ENCODE measurements around the gene ZNF862.

The ZNF862 gene

DNA sequence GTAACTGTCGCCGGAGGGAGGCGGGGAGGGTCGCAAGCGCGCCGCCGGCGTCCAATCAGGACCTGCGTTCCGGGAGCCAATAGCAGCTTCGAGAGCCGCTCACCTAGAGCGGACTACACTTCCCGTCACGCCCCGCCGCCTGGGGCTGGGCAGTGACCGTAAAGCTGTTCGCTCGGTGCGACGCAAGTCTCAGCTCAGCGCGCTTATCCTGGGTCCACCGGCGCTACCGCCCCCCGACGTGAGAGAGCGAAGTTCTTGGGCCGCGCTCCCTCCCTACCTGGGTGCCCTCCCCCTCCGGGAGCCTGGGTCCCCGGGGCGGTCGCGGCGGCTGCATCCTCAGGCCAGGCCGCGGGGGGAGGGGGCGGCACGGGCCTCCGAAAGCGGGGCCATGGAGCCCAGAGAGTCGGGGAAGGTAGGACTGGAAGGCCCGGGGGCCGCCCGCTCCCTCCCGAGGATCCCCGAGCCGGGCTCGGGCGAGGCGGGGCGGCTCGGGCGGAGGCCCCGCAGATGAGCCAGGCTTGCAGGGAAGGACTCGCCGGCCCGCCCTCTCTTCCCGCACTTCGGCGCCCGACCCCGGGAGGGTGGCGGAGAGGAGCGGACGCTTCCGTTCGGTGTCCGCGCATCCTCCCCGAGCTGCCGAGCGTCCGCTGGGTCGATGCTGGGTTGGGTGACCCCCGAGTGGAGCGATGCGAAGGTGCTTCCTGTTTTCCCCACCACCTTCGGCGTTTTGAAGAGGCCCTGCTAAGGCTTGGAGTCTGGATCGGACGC is at the start of gene ZNF862:
Gene ZNF862, plus strand, starts transcription at position 152 of the 768 bp plus-strand sequence. Its CDS starts 237 bp downstream, at position 389.
- DNase-seq = peak; percentile 87

DNA sequence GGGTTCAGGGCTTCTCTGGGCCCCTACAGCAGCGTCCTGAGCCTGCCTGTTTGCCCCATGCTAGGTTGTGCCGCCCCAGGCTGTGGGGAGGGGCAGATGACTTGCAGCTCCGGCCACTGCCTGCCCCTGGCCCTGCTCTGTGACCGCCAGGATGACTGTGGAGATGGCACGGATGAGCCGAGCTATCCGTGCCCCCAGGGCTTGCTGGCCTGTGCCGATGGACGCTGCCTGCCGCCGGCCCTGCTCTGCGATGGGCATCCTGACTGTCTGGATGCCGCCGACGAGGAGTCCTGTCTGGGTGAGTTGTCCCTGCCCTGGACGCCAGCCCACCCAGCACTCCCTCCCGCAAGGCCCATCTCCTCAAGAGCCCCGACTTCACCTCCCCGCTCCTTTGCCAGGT is 49.1 kb upstream of the ZNF862 start:
- no peak for DNase-seq

DNA sequence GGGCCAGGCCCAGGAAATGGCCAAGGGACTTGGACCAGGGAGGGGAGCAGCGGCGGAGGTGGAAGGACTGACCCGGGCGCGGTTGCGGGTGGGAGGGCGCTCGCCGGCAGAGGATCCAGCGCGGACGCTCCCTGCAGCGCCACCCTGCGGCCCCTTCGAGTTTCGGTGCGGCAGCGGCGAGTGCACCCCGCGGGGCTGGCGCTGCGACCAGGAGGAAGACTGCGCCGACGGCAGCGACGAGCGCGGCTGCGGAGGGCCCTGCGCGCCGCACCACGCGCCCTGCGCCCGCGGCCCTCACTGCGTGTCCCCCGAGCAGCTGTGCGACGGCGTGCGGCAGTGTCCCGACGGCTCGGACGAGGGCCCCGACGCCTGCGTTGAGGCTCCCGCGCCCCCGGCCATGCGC is 48.0 kb upstream of the ZNF862 start:
- no peak for DNase-seq

DNA sequence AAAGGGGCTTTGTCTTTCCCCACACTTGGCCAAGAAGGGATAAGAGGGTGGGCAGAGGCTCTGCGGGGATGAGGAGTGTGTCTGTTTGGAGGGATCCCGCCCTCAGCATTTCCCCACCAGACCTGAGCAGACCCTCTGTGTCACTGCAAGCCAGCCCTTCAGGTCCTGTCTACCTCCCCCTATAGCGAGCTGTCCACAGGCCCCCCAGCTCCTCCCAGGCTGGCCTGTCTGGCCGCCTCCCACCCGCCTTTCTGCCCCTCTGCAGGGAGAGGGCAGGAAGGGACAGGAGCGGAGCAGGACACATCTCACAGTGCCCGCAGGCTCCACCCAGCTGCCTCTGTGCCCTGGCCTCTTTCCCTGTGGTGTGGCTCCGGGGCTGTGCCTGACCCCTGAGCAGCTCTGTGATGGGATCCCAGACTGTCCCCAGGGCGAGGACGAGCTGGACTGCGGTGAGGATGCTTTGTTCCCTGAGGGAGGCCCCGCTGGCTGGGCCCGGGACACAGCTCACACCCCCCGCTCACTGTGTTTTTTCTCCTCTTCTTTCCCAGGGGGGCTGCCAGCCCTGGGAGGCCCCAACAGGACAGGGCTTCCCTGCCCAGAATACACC is 47.3 kb upstream of the ZNF862 start:
- no peak for DNase-seq

DNA sequence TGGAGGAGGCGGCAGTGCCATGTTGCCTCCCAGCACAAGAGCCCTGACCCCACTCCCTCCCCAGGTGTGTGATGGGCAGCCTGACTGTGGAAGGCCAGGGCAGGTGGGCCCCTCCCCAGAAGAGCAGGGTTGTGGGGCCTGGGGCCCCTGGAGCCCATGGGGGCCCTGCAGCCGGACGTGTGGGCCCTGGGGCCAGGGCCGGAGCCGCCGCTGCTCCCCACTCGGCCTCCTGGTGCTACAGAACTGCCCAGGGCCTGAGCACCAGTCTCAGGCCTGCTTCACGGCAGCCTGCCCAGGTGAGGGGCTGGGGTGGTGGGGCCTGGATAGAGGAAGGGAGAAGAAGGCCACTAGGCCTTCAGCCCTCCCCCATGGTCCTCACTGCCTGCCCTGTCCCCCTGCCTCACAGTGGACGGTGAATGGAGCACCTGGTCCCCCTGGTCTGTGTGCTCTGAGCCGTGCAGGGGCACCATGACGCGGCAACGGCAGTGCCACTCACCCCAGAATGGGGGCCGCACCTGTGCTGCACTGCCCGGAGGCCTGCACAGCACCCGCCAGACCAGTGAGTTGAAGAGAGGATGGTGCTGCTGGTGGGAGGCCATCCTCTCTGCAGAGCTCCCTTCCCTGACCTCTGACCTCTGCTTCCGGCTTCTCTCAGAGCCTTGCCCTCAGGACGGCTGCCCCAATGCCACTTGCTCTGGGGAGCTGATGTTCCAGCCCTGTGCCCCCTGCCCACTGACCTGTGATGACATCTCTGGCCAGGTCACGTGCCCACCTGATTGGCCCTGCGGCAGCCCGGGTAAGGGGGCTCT is 46.6 kb upstream of the ZNF862 start:
- no peak for DNase-seq

DNA sequence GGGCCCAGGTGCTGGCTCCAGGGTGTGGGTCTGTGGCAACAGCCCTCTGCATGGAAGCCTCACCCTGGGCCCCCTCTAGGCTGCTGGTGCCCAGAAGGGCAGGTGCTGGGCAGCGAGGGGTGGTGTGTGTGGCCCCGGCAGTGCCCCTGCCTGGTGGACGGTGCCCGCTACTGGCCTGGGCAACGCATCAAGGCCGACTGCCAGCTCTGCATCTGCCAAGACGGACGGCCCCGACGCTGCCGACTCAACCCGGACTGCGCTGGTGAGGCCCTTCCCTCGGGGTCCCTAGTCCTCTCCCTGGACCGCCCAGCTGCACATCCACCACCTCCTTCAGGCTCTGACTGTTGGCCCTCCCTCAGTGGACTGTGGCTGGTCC is 46.0 kb upstream of the ZNF862 start:
- no peak for DNase-seq

DNA sequence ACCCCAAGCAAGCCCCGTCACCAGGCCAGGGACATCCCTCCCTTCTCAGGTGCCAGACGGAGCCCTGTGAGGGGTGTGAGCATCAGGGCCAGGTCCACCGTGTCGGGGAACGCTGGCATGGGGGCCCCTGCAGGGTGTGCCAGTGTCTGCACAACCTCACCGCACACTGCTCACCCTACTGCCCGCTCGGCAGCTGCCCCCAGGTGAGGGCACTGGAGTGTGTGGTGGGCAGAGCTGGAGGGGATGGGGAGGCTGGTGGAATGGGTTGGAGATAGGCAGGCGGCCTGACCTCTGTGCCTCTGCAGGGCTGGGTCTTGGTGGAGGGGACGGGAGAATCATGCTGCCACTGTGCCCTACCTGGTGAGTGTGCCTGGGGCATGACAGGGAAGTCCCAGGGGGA is 44.9 kb upstream of the ZNF862 start:
- no peak for DNase-seq

DNA sequence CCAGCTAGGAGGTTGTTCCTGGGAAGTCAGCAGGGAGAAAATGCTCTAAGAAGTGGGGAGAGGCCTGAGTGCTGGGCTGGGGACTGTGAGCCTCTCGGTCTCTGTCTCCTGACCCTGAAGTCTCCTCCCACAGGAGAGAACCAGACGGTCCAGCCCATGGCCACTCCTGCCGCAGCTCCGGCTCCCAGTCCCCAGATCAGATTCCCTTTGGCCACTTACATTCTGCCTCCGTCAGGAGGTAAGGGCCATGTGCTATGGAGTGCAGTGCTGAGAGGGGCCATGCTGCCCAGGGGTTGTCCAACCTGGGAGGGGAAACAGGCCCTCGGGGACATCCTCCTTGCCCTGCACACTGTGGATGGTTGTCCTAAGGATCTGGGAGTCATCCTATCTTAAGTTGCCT is 43.5 kb upstream of the ZNF862 start:
- no peak for DNase-seq

DNA sequence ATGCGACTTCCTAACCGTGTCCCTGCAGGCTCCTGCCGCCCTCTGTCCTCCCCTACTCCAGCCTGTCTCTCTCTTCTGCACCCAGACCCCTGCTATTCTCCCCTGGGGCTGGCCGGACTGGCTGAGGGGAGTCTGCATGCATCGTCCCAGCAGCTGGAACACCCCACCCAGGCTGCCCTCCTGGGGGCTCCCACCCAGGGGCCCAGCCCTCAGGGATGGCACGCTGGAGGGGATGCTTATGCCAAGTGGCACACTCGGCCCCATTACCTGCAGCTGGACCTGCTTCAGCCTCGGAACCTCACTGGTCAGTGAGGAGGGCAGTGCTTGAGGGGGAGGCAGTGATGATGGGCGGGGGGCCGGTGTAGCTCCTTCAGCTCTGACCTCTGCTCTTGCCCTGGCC is 43.0 kb upstream of the ZNF862 start:
- no peak for DNase-seq

DNA sequence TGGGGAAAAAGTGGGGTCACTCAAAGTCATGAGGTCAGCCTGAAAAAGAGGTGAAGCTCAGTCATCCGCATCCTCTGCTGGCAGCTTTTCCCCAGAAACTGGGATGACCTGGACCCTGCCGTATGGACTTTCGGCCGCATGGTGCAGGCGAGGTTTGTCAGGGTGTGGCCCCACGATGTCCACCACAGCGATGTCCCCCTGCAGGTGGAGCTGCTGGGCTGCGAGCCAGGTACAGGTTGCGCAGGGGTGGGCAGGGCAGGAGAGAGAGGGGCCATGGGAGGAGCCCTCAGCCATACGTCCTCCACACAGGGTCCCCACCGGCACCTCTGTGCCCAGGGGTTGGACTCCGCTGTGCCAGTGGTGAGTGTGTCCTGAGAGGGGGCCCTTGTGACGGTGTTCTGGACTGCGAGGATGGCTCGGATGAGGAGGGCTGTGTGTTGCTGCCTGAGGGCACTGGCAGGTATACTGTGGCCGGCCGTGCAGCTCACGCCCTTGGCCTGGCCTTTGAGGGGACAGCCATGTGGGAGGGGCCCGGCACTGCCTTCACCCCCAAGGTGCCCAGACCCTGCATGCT is 41.8 kb upstream of the ZNF862 start:
- no peak for DNase-seq

DNA sequence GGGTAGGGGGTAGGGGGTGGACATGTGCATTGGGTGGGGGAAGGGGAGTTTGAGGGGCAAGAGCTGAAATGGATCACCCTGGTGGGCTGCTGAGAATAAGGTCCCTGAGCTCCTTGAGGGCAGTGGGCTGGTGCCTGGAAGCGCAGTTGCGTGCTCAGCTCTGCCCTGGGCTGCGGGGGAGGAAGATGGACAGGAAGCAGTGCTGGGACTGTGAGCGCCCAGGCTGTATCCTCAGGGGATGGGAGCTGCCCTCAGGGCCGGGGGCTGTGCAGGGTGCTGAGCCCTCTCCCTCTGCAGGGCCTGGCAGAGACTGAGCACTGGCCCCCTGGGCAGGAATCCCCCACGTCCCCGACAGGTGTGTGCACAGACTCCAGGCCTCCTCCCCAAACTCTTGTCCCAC is 40.4 kb upstream of the ZNF862 start:
- no peak for DNase-seq

DNA sequence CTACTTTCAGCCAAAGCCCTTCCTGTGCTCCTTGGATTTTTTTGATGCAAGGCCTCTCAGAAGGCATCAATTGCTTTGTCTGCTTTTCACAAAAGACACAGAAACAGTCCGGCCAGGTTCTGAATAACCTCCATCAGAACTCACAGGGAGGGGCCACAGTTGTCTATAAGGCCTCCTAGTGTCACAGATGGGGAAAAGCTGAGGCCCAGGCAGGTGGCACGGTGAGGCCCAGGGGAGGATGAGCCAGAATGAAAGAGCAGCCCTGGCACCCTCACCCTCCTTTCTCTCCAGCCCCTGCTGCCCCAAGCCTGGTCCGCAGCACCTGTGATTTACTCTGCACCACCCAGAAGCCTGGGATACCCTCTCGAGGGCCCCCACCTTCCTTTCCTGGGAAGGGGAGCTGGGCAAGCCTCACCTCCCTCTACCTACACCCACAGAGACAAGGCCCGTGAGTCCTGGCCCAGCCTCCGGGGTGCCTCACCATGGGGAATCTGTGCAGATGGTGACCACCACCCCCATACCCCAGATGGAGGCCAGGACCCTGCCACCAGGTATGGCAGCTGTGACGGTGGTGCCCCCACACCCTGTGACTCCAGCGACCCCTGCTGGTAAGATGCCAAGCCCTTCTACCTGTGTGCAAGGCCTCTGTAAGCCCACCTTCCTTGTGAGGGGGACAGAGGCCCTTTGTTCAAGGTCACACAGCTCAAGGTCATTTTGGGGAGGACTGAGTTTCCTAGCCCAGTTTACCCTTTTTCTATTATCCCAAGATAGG is 38.6 kb upstream of the ZNF862 start:
- DNase-seq = peak; percentile 66

DNA sequence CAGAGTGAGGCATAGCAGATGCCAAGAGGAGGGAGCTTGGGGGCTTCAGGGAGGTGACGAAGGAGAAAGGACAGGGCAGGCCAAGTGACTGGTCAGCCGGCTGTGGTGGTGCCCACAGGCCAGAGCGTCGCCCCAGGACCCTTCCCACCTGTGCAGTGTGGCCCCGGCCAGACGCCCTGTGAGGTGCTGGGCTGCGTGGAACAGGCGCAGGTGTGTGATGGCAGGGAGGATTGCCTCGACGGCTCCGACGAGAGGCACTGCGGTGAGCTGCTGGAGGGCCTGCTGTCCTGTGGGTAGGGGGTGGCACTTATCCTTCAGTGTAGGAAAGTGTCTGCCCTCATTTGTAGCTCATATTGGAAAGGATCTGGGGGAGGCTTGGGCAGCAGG is 38.0 kb upstream of the ZNF862 start:
- DNase-seq = no peak

DNA sequence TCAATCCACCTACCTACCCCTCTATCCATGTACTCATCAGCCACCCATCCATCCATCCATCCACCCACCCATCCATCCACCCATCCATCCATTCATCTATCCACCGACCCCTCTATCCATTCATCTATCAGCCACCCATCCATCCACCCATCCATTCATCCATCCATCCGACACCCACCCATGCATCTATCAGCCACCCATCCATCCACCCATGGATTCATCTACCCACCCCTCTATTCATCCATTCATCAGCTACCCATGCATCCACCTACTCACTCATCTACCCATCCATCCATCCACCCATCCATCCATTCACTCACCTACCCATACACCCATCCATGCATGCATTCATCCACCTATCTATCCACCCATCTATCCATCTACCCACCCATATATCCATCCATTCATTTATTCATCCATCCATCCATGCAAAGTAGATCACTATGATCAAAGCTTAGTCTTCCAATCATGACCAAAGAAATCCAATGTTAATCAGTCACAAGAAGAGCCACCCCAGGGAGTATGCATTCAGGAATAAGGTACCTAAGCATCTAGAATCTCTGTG is 37.1 kb upstream of the ZNF862 start:
- no peak for DNase-seq

DNA sequence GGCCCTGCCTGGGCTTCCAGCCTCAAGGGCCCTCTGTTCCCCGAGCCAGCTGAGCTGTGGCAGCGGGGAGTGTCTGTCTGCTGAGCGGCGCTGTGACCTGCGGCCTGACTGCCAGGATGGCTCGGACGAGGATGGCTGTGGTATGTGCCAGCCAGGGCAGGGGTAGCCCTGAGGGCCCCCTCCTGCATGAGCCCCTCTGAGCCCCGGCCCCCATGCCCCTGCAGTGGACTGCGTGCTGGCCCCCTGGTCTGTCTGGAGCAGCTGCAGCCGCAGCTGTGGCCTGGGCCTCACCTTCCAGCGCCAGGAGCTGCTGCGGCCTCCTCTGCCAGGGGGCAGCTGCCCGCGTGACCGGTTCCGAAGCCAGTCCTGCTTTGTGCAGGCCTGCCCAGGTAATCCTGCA is 36.4 kb upstream of the ZNF862 start:
- DNase-seq = no peak

DNA sequence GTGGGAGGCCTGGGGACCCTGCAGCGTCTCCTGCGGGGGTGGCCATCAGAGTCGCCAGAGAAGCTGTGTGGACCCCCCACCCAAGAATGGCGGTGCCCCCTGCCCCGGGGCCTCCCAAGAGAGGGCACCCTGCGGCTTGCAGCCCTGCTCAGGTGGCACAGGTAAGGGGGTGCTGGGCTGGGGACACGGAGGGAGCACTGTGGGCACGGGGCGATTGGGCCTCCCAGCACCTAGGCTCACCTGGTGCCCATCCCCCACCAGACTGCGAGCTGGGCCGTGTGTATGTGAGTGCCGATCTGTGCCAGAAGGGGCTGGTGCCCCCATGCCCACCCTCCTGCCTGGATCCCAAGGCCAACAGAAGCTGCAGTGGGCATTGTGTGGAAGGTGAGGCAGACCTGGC is 35.2 kb upstream of the ZNF862 start:
- no peak for DNase-seq

DNA sequence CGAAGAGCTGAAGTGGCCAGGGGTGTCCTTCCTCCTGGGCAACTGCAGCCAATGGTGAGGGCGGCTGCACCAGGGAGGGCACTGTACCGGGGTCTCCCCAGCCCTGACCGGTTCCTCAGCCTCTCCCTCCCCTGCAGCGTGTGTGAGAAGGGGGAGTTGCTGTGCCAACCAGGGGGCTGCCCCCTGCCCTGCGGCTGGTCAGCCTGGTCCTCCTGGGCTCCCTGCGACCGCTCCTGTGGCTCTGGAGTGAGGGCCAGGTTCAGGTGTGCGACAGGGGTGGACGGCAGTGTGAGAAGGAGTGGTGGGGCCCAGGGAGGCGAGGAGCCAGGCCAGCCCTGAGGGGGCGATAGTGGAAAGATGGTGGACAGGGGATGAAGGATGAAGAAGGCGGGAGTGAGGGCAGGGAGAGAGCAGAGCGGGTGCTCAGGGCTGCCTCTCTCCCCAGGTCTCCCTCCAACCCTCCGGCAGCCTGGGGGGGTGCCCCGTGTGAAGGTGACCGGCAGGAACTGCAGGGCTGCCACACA is 34.6 kb upstream of the ZNF862 start:
- no peak for DNase-seq

DNA sequence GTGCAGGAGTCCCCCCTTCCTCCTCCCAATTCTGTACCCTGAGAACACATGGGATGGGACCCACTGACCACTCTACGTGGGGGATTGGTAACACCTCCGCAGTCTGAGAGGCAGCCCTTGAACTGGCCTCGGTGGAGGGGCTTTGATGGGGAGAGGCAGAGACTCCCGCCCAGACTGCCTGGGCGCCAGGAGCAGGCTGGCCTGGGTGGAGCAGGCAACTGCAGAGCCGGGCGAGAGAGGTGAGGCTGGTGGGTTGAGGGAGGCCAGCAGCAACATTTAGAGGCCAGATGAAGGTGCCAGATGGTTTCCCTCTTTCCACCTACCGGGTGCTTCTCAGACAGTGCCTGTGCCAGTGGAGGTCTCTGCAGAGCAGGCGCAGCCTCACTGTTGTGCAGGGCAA is 34.1 kb upstream of the ZNF862 start:
- no peak for DNase-seq

DNA sequence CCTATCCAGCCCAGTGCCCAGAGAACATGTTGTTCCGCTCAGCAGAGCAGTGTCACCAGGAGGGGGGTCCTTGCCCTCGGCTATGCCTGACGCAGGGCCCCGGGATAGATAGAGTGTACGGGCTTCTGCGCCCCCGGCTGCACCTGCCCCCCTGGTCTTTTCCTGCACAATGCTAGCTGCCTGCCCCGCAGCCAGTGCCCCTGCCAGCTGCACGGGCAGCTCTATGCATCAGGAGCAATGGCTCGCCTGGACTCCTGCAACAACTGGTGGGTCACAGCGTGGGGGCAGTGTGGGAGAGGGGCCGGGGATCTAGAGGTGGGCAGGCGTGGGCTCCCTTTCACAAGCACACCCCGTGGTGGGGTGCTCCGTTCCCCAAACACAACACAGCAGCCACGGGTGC is 31.4 kb upstream of the ZNF862 start:
- DNase-seq = no peak

DNA sequence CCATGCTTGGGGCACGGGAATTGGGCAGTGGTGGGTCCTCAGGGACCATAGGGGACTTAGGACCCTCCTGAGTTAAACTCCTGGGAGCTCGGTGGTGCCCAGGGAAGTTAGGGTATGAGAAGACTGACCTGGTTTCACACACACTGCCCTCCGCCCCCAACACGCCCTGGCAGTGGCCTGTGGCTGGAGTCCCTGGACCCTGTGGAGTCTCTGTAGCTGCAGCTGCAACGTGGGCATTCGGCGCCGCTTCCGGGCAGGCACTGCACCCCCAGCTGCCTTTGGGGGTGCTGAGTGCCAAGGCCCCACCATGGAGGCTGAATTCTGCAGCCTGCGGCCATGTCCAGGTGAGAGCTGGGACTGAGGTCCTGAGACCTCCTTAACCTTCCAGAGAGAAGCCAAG is 29.9 kb upstream of the ZNF862 start:
- DNase-seq = no peak

DNA sequence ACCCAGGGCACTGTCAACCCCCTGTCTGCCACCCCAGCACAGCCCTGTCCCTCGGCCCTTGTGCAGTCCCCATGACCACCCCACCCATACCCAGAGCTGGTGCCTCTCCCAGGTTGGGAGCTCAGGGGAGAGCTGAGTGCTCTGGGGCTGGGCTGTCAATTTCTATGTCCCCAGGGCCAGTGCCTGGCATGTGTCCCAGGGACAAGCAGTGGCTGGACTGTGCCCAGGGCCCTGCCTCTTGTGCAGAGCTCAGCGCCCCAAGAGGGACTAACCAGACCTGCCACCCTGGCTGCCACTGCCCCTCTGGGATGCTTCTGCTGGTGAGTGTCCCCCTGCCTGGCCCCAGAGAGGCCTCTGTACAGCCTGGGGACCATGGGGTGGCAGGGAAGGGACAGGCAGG is 29.0 kb upstream of the ZNF862 start:
- no peak for DNase-seq

DNA sequence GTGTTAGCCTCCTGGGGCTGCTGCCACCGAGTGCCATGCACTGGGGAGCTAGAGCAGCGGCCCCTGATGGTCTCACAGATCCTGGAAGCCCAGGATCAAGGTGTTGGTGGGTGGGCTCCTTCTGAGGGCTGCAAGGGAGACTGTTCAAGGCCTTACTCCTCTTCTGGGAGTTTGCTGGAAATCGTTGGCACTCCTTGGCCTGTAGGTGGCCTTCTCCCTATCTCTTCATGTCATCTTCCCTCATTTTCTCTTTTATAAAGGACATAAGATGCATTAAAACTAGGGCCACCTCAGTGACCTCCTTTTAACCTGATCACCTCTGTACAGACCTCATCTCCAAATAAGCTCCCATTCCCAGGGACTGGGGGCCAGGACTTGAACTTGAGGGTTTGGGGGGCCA is 27.0 kb upstream of the ZNF862 start:
- no peak for DNase-seq
